Measurements from ENCODE around the gene ZNF628.
A peak's percentile ranks its signal among the peaks of the same experiment; 100 is the strongest.

ZNF628 gene

DNA sequence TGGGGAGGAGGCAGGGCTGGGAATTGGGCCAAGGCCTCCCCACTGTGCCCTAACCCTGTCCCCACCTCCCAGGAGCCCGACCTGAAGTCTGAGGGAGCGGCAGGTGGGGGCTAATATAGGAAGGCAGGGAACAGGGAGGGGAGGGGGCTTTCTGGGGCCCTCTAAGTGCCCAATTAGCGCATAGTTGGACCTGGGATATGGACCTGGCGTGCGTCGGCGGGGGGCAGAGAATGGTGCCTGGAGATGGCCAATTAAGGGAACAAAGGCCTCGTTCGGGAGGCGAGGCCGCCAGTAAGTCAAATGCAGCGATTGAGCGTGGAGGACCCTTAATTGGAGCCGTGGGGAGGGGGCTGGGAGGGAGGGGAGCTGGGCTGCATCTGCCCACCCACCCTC is 11.8 kb upstream of the ZNF628 start, which contains the start of gene C19orf85:
Gene C19orf85 (minus strand): TSS at position 90 of the 393 bp plus-strand sequence. CDS start 197 bp downstream, outside the sequence.
- FAIRE-seq (no peak), DNase-seq (ENCODE audit: insufficient read length, low spot score) (no peak)

DNA sequence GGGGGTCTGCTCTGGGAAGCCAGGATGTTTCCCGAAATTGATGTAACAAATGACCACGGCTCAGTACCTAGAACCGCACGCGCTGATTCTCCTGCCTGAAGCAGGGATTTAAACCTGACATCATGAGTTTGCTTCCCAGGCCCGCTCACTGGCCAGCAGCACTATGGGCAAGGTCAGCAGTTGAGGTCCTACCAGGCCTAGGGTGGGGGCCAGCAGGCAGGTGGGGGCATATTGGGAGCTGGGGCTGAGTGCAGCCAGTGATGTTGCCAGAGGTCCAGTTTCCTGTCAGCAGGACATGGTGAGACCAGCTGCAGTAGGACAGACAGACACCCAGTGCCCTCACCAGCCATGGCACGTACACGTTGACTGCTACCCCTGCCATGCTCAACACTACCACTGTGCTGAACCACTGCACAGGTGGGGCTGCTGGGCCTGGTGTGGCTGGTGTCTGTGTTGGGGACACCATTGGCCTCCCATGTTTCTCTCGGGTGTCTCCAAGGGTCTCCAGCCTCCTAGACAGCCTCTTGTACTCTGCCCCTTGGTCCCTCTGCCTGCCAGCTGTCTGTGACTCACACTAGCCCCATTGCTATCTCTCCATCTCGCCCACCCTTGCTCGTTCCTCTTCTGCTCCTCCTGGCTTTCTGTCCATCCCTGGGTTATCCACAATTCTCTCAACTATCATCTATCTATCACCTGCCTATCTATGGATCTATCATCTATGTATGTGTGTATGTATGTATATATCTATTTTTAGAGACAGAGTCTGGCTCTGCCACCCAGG is 10.8 kb upstream of the ZNF628 start:
- no peak for DNase-seq (ENCODE audit: insufficient read length, low spot score)
- no peak for FAIRE-seq

DNA sequence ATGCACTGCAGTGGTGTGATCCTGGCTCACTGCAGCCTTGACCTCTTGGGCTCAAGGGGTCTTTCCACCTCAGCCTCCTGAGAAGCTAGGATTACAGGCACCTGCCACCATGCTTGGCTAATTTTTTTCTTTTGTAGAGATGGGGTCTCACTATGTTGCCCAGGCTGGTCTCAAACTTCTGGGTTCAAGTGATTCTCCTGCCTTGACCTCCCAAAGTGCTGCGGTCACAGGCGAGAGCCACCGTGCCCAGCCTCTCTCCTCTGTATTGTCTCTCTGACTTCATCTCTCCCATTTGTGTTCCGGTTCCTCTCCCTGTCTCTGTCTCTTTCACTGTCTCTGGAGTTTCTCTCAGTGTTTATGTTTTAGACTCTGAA is 10.2 kb upstream of the ZNF628 start:
- FAIRE-seq (no peak), DNase-seq (ENCODE audit: insufficient read length, low spot score) (no peak)

DNA sequence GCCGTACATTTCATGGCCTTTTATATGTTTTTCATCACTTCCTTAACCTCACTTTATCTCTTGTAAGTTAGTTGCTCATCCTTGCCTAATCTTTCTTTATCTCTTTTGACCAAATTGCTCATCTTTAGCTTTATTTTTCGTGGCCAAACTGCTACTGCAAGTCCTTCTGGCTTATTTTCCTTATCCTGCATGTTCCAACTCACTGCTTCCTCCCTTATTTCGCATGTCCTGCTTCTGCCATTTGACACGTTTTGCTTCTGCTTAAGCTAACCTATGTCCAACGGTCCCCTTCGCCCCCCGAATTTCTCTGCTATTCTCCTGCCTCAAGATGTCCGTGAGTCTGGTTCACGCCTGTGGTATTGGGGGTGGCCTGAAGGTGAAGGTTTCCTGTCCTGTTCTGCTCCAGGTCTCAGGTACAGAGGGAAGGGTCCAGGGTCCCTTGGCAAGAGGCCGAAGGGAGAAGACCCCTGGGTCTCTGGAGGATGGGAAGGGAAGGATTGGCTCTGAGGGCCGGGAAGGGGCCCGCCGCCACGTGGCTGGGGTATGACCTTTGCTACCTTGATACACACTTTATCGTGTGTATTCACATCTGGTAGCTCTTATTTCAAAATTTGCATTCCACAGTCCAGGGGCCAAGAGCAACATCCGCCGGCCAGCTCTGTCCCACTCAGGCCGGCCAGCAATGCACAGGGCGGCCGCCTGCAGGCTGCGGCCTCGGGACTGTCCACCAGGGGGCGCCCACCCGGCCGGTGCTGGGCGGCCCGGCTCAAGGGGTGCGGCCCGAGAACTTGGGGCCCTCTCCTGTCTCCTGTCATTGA is 9.0 kb upstream of the ZNF628 start:
- peak; percentile 68 for DNase-seq (ENCODE audit: insufficient read length, low spot score)
- FAIRE-seq: peak; percentile 49

DNA sequence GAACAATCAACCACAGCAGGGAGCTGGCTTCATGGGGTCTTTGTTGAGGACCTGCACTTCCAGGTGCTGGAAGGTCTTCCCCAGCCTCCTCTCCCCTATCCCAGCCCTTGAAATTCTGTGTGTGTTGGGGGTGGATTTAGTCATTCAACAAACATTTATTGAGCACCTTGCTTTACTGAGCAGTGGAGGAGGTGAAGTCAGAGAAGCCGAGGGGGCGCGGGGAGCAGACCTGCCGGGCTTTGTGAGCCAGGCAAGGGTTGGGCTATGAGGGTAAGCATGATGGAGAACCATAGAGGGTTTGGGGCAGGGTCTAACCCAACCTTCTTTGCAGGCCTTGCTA is 8.4 kb upstream of the ZNF628 start:
- no peak for DNase-seq (ENCODE audit: insufficient read length, low spot score)
- FAIRE-seq: no peak

DNA sequence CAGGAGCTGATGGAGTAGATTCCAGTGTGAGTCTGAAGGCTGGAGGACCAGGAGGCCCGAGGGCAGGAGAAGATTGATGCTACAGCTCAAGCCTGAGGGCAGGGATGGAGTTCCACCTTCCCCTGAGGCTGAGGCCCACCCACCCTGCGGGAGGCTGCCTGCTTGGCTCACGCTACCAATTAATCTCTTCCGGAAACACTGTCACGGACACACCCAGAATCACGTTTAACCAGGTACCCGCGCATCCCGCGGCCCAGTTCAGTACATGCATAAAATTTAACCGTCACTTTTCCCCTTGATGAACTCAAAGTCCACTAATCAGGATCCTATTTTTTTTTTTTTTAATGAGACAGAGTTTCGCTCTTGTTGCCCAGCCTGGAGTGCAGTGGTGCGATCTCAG is 5.2 kb upstream of the ZNF628 start:
- FAIRE-seq: no peak
- no peak for DNase-seq (ENCODE audit: insufficient read length, low spot score)

DNA sequence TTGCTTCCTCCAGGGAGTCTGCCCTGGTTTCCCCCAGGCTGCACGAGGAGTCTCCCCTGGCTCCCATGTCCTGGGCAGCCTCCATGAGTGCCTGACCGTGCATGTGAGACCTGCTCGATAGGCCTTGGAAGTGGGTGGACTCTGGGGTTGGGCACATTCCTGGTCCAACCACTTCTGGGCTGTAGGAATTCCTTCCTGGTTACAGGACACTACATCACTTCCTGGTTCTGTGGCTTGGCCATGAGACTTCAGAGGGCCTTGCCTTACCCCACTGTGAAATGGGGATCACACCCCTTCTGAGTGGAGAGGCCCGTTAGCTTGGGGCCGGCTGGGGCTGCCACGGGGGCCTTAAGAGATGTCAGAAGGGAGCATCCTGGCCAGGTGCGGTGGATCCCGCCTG is 4.0 kb upstream of the ZNF628 start:
- FAIRE-seq: no peak
- DNase-seq (ENCODE audit: insufficient read length, low spot score): no peak

DNA sequence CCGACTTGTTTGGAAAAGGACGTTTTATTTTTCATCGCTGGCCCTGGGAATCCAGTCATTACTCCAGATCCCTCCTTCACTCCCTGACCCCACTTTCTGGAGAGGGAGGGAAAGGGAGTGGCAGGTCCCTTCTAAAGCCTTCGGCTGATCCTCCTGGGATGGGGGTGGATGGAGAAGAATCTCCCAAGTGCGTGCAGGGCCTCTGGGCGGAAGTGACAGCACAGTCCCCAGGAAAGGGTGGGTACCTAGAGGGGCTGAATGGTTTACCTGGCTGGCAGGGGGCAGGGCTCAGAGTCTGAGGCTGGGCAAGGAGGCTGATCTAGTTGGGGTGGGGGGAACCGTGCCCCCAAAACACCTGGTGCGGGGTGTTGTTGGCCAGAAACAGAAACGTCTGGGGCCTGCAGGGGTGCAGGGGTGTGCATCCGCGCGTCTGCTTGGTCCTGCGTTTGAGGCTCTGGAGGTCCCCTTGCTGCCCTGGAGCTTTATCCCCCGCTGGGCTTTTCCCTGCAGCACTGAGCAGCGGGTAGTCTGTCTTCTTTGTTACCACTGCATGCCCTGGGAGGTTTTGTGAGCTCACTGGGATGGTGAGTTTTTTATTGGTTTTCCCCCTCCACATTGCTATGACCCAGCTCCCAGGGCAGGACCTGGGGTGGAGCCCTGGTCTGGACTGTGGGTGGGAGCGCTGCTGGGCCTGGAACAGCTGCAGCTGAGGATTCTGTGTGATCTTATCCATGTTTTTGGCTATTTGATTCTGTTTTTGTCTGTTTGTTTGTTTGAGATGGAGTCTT is 3.0 kb upstream of the ZNF628 start:
- FAIRE-seq (no peak), DNase-seq (ENCODE audit: insufficient read length, low spot score) (no peak)

DNA sequence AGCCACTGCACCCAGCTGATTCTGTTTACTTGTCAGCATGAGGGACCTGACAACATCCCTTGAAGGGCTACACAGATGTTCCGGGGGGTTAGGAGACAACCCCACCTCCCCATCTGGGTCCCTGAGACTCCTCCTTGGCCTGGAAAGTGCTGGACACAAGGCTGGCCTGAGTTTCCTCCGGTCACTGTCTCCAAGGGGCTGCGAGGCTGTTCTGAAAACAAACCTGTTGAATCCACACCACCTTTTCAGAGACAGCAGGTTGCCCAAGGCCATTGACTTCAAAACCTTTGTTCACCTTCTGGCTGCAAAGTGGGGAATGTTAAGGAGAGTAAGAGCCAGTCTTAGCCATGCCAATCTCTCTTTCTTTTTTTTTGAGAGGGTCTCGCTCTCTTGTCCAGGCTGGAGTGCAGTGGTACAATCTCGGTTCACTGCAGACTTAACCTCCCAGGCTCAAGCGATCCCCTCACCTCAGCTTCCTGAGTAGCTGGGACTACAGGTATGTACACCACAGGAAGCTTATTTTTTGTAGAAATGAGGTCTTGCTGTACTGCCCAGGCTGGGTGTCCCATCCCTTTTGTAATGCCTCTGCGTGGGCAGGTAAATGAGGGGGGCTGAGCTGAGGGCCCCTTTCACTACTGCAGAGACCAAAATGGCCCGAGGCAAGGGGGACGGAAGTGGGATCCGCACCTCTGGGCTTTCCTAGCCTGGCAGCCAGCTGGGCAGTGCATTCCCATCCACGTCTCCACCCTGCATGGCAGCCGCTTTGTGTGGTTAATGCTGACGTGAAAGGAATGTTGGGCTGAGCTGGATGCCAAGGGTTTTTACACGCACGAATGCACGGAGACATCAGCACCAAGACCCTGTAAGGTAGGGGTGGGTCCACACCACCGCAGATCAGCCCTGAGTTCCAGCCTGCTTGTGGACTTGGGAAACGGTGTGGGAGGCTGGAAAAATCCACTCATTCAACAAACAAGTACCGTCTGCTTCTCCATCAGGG is 1.9 kb upstream of the ZNF628 start:
- FAIRE-seq (no peak), DNase-seq (ENCODE audit: insufficient read length, low spot score) (no peak)

DNA sequence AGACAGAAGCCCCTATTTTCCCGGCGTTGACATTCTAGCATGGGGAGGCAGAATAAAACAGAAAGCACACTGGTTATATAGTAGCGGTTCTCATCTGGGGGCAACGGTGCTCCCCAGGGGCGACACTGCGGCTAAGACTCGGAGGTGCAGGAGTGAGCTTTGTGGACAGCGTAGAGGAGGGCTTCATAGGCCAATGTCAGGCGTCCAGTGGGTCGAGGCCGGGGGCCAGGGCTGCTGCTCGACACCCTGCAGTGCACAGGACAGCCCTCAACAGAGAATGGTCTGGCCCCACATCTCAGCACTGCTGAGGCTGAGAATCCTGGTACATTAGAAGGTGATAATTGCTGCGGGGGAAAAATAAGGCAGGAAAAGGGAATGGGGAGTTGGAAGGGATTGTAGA is 1.5 kb downstream of the ZNF628 start:
- FAIRE-seq: no peak
- DNase-seq (ENCODE audit: insufficient read length, low spot score): no peak

DNA sequence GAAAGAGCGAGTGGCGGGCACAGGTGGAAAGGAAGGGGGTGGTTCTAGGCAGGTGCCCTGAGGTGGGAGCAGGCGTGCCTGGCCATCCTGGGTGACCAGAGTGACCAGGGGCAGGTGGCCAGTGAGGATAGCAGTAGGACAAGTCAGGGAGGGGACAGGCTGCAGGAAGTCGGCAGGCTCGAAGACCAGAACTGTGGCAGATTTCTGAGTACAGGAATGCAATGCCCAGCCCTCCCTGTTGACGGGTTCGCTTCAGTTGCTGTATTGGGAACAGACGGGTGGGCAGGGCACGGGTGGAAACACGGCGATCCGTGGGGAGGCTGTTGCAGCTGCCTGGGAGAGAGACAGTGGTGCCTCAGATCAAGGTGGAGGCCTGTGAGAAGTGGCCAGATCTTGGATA is 1.9 kb downstream of the ZNF628 start:
- no peak for DNase-seq (ENCODE audit: insufficient read length, low spot score)
- FAIRE-seq: no peak

DNA sequence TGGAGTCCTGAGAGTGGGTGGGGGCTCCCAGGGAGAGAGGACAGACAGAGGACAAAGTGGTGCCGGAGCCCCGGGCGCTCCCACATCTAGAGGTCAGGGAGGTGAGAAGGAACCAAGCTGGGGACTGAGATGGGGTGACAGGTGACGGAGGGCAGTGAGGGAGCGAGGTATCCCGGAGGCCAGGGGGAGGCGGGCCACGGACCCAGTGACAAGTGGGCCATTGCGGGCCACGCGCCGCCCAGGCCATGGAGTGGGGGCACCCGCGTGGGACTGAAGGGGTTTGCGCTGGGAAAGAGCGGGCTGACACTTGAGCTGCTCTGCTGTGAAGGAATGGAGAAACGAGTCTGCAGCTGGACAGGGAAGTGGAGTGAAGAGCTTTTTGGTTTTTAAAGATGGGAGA is 2.6 kb downstream of the ZNF628 start:
- no peak for FAIRE-seq

DNA sequence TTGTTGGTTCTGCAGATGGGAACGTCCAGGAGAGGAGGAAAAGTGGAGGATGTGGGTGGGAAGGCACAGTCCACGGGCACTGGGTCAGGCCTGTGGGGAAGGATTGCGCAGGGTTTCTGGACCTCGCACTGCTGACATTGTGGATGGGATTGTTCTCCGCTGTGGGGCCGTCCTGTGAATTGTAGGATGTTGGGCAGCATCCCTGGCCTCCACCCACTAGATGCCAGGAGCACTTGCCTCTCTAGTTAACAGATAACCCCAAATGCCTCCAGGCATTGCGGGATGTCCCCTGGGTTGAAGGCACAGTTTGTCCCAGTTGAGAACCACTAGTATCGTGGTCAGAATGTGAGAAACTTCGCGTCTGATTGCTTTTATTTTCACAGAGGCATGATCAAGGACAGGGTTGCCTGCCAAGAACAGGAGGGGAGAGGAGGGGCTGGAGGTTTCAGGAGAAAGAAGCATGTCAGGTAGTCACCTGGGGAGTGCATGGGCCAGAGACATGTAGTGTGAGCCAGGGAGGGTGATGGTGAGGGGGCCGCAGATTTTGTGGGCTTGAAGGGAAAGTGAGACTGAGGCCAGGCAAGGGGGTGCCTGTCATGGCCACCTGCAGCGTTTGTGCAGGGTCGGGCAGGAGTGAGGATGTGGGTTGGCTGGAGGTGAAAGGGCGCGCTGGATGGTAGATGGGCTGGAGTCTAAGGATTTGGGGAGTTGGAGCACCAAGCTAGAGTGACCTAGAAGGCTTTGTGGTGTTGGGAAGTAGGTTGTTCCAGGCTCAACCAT is 3.2 kb downstream of the ZNF628 start:
- DNase-seq (ENCODE audit: insufficient read length, low spot score) (no peak), FAIRE-seq (no peak)

More for the DNA sequence above, 2.6 kb downstream of the ZNF628 start:
- no peak for DNase-seq (ENCODE audit: insufficient read length, low spot score)

DNA sequence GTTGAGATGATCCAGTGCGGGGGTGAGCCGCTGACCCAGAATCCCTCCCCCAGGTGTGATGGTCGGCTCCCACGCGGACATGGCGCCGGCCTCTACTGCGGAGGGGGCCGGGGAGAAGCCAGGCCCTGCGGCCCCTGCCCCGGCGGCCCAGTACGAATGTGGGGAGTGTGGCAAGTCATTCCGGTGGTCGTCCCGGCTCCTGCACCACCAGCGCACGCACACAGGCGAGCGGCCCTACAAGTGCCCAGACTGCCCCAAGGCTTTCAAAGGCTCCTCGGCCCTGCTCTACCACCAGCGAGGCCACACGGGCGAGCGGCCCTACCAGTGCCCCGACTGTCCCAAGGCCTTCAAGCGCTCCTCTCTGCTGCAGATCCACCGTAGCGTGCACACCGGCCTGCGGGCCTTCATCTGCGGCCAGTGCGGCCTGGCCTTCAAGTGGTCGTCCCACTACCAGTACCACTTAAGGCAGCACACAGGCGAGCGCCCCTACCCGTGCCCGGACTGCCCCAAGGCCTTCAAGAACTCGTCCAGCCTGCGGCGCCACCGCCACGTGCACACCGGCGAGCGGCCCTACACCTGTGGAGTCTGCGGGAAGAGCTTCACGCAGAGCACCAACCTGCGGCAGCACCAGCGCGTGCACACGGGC is 4.9 kb downstream of the ZNF628 start:
- DNase-seq (ENCODE audit: insufficient read length, low spot score) (no peak), FAIRE-seq (no peak)

DNA sequence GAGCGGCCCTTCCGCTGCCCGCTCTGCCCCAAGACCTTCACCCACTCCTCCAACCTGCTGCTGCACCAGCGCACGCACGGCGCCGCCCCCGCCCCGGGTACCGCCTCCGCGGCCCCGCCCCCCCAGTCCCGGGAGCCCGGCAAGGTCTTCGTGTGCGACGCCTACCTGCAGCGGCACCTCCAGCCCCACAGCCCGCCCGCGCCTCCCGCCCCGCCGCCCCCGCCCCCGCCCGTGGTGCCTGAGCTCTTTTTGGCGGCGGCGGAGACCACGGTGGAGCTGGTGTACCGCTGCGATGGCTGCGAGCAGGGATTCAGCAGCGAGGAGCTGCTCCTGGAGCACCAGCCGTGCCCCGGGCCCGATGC is 5.4 kb downstream of the ZNF628 start:
- no peak for FAIRE-seq
- DNase-seq (ENCODE audit: insufficient read length, low spot score): no peak

DNA sequence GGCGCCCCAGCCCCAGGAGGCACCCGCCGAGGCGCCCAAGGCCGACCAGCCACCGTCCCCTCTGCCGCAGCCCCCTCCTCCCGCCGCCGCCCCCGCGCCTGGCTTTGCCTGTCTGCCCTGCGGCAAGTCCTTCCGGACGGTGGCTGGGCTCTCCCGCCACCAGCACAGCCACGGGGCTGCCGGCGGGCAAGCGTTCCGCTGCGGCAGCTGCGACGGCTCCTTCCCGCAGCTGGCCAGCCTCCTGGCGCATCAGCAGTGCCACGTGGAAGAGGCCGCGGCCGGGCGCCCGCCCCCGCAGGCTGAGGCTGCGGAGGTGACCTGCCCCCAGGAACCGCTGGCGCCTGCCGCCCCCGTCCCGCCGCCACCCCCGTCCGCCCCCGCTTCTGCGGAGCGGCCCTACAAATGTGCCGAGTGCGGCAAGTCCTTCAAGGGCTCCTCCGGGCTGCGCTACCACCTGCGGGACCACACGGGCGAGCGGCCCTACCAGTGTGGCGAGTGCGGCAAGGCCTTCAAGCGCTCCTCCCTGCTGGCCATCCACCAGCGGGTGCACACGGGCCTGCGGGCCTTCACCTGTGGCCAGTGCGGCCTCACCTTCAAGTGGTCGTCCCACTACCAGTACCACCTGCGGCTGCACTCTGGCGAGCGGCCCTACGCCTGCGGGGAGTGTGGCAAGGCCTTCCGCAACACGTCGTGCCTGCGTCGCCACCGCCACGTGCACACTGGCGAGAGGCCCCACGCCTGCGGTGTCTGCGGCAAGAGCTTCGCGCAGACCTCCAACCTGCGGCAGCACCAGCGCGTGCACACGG is 5.9 kb downstream of the ZNF628 start:
- FAIRE-seq (no peak), DNase-seq (ENCODE audit: insufficient read length, low spot score) (no peak)

DNA sequence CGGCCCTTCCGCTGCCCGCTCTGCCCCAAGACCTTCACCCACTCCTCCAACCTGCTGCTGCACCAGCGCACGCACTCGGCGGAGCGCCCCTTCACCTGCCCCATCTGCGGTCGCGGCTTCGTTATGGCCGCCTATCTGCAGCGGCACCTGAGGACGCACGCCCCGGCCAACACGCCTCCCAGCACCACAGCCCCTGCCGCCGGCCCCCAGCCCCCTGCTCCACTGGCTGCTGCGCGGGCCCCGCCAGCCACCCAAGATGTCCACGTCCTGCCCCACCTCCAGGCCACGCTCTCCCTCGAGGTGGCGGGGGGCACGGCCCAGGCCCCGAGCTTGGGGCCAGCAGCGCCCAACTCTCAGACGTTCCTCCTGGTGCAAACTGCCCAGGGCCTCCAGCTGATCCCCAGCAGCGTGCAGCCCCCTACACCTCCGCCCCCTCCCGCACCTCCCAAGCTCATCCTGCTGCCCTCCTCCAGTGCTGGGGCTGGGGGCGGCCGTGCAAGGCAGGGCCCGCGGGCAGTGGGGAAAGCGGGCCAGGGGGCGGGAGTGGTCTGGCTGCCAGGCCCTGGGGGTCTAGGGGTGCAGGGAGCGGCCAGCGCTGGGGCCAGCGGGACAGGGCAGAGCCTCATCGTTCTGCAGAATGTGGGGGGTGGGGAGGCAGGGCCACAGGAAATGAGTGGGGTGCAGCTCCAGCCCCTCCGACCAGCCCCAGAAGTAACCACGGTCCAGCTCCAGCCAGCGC is 6.7 kb downstream of the ZNF628 start:
- FAIRE-seq: peak; percentile 46

More for the DNA sequence above, 6.7 kb downstream of the ZNF628 start:
- no peak for DNase-seq (ENCODE audit: insufficient read length, low spot score)

Measured in HTR-8/SVneo (cell line).